Hypothalamus (tissue), 51 donors: Measurements from ENCODE around the gene GAL3ST1.
"Not testable (repeated sequence)": the region's sequence is repeated elsewhere in the genome, so short reads cannot be mapped to it uniquely, and the experiment has no call there.

Source experiments
- DNase-seq, 51 donors: peaks; one replicate each; lab custom pipeline; 2025; lab: John Stamatoyannopoulos, UW

The GAL3ST1 gene, protein sequence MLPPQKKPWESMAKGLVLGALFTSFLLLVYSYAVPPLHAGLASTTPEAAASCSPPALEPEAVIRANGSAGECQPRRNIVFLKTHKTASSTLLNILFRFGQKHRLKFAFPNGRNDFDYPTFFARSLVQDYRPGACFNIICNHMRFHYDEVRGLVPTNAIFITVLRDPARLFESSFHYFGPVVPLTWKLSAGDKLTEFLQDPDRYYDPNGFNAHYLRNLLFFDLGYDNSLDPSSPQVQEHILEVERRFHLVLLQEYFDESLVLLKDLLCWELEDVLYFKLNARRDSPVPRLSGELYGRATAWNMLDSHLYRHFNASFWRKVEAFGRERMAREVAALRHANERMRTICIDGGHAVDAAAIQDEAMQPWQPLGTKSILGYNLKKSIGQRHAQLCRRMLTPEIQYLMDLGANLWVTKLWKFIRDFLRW

DNA sequence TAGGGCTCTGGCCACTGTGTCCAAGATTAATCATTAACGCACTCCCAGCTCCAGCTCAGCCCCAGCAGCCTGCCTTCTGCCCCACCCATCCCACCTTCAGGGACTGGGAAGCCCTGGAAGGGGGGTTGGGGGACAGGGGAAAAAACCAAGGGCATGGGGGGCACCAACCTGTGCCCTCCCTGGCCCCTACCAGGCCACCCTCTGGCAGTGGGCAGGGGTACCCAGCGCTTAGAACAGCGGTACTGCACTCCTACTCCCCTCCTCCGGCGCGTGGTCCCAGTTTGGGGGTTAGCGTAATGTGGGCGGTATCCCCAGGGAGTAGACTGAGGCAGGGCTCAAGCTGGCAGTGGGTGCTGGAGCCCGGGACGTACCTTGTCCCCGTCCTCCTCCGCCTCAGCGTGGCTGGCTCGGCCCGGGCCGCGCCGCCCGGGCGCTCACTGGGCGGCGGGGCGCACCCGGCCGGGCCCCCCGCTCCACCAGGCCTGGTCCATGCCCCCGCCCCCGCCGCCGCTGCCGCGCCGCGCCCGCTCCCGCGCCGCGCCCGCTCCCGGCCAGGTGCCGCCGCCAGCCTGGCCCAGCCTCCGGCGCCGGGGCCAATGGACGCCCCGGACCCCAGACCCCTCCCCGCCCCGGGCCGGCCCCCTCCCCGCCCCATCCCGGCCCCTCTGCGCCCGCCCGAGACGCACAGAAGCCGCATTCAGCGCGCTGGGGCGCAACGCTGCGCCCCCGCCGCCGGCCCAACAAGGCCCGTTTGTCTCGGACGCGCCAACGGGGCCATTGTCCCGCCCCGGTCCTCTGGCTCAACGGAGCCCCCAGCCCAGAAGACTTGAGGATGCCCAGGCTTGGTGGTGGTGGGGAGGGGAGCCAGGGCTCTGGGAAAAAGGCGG lies at the start of gene GAL3ST1:
GAL3ST1 (minus strand) TSS at position 571 of the 887 bp plus-strand sequence. CDS start 17,273 bp downstream, outside the sequence.
- DNase-seq = peak in 47 of 51 donors; percentile 20 to 93 (median 74)

DNA sequence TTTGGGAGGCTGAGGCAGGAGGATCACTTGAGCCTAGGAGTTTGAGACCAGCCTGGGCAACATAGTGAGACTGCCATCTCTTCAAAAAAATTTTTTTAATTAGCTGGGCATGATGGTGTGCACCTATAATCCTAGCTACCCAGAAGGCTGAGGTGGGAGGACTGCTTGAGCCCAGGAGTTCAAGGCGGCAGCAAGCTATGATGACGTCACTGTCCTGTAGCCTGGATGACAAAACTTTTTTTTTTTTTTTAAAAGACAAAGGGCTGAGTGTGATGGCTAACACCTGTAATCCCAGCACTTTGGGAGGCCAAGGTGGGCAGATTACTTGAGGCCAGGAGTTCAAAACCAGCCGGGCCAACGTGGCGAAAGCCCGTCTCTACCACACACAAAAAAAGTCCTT lies 45.4 kb upstream of the GAL3ST1 start:
- not testable (repeated sequence) for DNase-seq

DNA sequence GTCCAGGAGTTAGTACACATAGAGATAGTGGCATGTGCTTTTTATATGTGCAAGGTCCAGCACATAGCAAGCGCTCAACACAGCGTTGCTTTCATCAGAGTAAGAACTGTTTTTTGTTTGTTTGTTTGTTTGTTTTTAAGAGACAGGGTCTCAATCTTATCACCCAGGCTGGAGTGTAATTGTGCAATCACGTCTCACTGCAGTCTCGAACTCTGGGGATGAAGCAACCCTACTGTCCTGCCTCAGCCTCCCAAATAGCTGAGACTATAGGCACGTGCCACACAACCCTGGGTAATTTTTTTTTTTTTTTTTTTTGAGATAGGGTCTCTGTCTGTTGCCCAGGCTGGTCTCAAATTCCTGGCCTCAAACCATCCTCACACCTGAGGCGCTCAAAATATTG lies 43.4 kb upstream of the GAL3ST1 start:
- no peak for DNase-seq

DNA sequence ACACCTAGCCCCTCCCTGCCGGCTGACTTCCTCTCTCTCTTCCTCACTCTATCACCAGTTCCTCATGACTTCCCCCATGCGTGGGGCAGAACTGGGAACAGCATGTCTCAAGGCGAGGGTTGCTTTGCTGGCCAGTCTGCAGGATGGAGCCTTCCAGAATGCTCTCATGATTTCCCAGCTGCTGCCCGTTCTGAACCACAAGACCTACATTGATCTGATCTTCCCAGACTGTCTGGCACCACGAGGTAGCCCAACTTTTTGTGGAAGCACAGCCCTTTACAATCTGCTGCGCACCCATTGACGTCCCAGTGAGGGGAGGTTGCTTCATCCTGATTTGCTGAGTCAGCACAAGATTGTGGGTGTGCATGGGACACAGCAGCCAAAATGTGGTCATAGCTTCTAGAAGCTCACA lies 41.1 kb upstream of the GAL3ST1 start:
- DNase-seq = no peak

DNA sequence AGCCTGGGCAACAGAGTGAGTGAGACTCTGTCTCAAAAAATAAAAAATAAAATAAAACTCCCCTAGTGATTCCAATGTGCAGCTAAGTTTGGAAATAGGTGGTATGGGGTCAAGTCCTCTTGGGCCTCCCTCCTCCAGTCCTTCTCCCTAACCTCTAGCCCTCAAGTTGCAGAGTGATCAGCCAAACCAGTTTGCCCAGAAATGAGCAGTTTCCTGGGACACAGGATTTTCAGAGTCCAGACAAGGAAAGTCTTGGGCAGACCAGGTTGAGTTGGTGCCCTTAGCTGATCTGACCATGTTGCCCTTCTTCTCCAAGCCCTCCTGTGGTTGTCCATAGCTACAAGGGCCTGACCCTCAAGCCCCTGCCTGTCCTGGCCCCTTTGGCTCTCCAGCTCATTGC lies 40.4 kb upstream of the GAL3ST1 start:
- no peak for DNase-seq

DNA sequence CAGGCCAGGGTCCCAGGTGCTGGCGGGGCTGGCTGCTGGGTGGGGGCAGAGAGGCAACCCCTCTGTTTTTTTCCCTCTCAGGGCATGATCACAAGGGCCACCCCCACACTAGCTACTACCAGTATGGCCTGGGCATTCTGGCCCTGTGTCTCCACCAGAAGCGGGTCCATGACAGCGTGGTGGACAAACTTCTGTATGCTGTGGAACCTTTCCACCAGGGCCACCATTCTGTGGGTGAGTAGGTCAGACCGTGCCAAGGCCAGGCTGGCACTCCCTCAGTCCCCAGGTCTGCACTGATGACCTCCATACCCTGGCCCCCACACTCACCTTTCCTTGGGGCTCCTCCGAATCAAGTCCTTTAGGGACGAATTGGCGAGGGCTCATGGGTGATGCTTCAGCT lies 39.8 kb upstream of the GAL3ST1 start:
- no peak for DNase-seq

DNA sequence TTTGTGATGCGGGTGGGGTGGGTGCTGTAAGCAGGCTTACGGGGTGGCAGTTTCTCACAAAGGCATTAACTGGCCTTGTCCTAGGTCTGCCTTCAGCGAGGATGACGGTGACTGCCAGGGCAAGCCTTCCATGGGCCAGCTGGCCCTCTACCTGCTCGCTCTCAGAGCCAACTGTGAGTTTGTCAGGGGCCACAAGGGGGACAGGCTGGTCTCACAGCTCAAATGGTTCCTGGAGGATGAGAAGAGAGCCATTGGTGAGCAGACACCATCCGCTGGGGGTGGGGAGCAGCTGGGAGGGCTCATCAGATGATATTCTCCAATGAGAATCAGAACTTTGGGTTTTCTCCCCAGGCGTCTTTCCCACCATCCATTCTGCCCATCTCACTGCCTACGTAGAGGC lies 38.3 kb upstream of the GAL3ST1 start:
- DNase-seq = no peak

DNA sequence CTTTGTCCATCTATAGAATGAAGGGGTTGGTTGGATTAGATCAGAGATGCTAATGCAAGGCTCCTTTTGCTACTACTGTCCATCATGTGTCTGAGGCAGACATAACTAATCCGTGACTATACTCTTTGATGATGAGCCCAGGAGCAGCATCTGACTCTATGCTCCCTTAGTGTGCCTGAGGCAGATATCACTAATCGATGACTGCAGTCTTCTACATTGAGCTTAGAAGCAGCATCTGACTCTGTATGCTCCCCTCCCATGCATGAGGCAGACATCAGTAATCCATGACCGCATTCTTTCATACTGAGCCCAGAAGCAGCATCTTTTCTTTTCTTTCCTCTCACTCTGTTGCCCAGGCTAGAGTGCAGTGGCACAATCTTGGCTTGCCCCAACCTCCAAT lies 36.7 kb upstream of the GAL3ST1 start:
- no peak for DNase-seq

DNA sequence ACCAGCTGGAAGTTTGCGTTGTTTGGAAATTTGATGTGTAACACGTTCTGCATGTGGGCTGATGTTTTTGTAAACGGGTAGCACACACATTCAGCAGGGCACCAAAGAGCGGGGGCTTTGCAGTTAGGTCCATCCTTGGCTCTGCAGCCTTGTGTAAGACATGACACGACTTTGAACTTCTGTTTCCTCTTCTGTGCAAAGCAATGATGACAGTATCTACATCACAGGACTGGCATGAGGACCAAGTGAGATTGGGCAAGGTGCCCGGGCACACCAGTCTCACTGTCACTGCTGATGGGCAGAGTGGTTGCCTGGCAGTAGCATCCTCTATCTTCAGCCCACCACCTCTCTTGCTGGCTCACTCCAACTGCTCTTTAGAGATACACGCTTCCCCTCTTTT lies 35.8 kb upstream of the GAL3ST1 start:
- DNase-seq = peak in 5 of 51 donors; percentile 2 to 74 (median 19)

DNA sequence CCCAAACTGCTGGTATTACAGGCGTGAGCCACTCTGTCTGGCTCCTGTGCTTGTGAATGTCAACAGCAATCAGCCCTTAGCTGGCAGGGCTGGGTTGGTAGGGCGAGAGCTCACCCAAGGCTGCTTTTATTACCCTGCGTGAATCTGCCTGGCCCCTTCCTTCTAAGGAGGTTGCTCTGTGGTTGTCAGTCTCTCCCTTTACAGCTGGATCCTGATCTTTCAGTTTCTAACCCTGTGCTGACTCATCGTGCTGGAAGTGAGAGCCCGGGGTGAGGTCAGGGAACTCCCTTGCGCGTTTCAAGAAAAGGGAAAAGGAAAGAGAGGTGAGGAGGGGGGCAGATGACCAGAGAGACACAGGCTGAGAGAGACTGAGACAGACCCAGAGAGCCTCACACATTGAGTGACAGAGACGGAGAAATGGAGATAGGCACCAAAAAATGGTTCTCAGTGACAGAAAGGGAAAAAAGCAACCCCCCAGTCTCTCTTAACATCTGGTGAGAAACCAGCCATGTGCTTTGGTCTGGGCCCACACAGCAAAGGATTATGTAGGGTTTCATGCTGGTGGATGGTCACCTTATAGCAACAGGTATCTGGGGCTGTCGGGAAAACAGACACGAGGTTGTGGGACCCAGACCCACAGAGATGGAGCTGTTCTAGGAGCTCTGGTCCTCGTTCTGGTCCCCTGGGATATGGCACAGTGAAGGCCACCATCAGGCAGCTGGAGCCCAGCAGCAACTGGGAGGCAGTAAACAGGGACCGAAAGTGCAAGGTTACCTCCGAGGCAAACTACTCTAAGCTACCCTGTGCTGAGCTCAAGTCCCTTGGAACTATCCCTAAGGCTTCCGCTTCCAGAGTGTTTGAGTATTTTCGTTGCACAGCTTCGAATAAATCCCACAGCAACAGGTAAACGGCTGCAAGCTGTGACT lies 35.1 kb upstream of the GAL3ST1 start:
- peak in 13 of 51 donors; percentile 3 to 36 (median 9) for DNase-seq

DNA sequence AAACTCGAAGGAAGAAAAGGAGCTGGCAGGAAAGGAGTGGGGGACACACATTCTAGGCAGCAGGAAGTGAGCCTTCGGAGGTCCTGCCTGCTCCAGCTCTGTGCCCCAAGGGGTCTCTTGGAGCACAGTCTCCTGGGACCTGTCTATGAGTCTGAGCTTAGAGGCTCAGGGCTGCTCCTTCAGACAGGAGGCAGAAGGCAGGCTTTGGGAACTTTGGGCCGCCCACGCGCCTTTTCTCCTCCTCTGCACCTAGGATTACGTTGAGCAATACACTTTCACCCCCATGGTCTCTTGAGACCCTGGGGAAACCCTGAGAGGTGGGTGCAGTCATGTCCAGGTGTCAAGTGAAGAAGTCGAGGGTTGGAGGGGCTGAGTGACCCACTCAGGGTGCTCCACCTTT lies 33.5 kb upstream of the GAL3ST1 start:
- DNase-seq = no peak

DNA sequence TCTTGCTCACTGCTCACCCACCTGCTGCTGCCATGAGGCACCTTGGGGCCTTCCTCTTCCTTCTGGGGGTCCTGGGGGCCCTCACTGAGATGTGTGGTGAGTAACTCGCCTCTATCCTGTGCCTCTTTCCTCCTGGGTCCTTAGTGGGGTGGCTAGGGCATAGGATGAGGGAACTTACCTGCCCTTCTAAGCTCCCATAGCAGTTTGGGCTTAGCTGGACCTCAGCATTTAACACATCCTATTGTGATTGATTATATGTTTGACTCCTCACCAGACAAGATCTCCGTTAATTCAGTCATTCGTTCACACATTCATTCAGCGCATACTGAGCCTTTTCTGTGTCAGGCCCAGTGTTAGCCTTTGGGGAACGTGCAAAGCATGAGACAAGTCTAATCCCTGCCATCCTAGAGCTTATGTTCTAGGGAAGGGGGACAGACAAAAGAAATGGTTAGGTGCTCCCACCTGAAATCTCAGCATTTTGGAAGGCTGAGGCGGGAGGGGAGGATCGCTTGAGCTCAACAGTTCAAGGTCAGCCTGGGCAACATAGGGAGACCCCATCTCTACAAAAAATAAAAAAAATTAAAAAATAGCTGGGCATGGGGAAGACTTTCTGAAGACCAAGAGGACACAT lies 33.0 kb upstream of the GAL3ST1 start:
- DNase-seq = peak in 1 of 51 donors; percentile 32

DNA sequence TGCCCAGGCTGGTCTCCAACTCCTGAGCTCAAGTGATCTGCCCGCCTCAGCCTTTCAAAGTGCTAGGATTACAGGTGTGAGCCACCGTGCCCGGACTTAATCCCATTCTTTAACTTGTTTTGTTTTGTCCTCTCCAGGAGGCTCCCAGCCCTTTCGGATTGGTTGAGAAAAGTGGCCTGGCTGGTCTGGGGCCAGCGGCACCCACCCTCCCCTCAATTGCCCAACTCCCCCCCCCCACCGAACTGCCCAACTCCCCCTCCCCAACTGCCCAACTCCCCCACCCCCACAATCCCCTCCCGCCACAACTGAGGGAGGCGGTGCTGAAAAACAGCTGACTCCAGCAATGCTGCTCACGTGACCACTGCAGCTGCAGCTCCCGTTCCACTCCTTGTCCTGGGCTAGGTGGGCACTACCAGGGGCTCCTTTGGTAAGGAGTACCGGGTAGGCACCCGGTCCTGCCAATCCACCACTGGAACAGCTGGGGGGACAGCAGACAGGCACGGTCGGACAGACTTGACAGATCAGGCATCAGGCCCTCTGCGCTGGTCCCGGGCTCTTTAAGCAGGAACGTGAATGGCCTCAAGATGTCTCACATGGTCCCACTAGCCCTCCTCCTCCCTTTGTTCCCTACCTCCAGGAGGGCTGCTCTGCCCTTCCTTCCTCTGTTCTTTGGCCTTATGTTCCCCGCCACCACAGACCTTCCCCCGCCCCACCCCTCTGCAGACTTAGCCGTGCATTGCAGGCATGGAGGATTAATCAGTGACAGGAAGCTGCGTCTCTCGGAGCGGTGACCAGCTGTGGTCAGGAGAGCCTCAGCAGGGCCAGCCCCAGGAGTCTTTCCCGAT lies 32.2 kb upstream of the GAL3ST1 start, which contains the start of gene TCN2:
TCN2 (plus strand) TSS at position 720 of the 845 bp plus-strand sequence. CDS start 158 bp downstream, outside the sequence.
- DNase-seq = peak in 49 of 51 donors; percentile 25 to 85 (median 70)

DNA sequence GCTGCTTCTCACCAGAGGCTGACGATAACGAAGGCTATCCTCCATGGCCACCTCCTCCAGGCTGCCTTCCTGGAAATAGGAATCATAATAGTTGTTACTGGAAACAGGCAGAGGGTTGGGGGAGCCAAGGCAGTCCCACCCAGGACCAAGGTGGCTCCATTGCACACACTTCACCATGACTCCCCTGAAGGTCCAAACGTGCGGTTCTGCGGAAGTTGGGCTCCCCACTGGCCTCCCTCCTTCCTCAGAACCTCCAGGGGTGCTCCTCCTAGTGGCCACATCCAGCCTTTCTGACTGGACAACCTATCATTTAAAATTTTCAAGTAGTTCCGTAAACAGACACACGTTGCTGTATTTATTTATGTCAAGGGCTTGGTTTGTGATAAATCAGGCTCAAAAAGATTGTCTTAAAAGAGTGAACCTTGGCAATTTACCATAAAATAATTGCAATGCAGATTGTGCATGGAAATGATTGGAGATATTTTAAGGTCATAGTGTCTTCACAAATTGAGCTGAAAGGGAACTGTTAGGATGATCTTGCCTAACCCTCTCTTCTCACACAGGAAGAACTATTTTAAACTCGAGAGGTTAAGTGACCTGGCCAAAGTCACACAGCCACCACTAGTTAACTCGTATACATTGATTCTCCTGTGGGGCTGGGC lies 31.1 kb upstream of the GAL3ST1 start:
- peak in 18 of 51 donors; percentile 4 to 41 (median 13) for DNase-seq

DNA sequence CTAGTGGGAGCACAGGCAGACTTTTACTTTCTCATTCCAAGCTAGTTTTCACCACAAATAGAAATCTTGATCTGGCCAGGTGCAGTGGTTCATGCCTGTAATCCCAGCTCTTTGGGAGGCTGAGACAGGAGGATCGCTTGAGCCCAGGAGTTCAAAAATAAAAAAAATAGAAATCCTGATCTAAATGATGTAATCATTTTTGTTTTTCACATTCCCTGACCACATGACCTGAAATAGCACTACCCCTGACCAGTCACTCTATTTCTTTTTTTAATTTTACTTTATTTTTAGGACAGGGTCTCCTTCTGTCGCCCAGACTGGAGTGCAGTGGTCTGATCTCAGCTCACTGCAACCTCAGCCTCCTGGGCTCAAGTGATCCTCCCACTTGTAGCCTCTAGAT lies 30.3 kb upstream of the GAL3ST1 start:
- no peak for DNase-seq

DNA sequence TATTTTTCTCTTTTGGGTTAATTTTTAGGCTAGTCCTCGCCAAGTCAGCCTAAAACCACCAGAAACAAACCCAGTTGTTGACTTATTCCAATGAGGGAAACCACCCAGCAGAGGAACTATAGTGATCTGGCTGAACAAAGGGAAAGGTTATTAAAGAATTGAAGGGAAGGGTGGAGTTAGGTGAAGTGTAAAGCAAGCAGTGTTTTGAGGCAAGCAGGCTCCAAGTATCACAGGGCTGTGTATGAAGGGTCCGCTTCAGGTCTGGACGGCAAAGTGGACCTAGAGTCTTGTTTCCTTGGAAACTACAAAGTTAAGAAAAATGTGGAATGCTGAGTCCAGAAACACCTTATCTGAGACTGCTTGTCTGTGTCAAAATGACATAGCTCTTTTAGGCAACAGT lies 29.3 kb upstream of the GAL3ST1 start:
- no peak for DNase-seq

DNA sequence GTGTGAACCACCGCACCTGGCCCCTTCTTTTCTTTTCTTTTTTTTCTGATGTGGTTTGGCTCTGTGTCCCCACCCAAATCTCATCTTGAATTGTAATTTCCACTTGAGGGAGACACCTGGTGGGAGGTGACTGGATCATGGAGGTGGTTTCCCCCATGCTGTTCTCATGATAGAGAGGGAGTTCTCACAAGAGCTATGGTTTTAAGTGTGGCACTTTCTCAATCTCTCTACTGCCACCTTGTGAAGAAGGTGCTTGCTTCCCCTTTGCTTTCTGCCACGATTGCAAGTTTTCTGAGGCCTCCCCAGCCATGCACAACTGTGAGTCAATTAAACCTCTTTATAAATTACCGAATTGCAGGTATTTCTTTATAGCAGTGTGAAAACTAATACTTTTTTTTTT lies 27.6 kb upstream of the GAL3ST1 start:
- DNase-seq = peak in 2 of 51 donors; percentile 3 to 6

DNA sequence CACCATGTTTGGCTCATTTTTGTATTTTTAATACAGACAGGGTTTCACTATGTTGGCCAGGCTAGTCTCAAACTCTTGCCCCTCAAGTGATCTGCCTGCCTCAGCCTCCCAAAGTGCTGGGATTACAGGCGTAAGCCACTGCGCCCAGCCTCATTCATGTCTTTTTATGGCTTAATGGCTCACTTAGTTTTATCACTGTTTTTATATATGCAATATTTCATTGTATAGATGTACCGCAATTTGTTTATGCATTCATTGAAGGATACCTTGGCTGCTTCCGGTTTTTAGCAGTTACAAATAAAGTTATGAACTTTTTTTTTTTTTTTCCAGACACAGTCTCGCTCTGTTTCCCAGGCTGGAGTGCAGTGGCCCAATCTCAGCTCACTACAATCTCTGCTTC lies 27.0 kb upstream of the GAL3ST1 start:
- no peak for DNase-seq
